Astrocyte of the cerebellum (primary cell): ENCODE measurements around the gene ZNF653.
A peak's percentile ranks its signal among the peaks of the same experiment; 100 is the strongest.

Source experiments
- DNase-seq: peaks from one replicate; pipeline ENCODE4 v3.0.0-alpha.2; 2011; ENCODE audit warnings: low read depth
- H3K4me3 ChIP-seq: 2 replicates; pipeline ENCODE4 v1.5.1; 2011; ENCODE audit warnings: mild to moderate bottlenecking, low read depth, low read length, moderate library complexity
- in situ Hi-C: cut with HindIII; loops from 2 replicates; pipeline ENCODE4 v1.10.0; 2017; ENCODE audit warnings: low sequenced_read_pairs
- TF ChIP-seq, protein P1 (sequence below): IDR thresholded peaks from 2 replicates; pipeline ENCODE4 v1.5.1; 2012; ENCODE audit warnings: low read length, low read depth, moderate library complexity, mild to moderate bottlenecking; ENCODE audit errors: missing control alignments

ZNF653 gene

DNA sequence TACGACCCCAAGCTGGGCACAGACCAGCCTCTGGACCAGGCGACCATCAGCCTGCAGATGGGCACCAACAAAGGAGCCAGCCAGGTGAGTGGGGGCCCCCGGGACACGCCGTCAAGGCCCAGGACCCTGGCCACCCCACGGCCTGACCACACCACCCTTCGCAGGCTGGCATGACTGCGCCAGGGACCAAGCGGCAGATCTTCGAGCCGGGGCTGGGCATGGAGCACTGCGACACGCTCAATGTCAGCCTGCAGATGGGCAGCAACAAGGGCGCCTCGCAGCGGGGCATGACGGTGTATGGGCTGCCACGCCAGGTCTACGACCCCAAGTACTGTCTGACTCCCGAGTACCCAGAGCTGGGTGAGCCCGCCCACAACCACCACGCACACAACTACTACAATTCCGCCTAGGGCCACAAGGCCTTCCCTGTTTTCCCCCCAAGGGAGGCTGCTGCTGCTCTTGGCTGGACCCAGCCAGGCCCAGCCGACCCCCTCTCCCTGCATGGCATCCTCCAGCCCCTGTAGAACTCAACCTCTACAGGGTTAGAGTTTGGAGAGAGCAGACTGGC lies 43.8 kb upstream of the ZNF653 start:
- DNase-seq, result no peak
- in situ Hi-C loops, result no loop called here
- no peak overlapping the region for H3K4me3 ChIP-seq
- TF ChIP-seq, protein P1, sequence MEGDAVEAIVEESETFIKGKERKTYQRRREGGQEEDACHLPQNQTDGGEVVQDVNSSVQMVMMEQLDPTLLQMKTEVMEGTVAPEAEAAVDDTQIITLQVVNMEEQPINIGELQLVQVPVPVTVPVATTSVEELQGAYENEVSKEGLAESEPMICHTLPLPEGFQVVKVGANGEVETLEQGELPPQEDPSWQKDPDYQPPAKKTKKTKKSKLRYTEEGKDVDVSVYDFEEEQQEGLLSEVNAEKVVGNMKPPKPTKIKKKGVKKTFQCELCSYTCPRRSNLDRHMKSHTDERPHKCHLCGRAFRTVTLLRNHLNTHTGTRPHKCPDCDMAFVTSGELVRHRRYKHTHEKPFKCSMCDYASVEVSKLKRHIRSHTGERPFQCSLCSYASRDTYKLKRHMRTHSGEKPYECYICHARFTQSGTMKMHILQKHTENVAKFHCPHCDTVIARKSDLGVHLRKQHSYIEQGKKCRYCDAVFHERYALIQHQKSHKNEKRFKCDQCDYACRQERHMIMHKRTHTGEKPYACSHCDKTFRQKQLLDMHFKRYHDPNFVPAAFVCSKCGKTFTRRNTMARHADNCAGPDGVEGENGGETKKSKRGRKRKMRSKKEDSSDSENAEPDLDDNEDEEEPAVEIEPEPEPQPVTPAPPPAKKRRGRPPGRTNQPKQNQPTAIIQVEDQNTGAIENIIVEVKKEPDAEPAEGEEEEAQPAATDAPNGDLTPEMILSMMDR, result no peak

DNA sequence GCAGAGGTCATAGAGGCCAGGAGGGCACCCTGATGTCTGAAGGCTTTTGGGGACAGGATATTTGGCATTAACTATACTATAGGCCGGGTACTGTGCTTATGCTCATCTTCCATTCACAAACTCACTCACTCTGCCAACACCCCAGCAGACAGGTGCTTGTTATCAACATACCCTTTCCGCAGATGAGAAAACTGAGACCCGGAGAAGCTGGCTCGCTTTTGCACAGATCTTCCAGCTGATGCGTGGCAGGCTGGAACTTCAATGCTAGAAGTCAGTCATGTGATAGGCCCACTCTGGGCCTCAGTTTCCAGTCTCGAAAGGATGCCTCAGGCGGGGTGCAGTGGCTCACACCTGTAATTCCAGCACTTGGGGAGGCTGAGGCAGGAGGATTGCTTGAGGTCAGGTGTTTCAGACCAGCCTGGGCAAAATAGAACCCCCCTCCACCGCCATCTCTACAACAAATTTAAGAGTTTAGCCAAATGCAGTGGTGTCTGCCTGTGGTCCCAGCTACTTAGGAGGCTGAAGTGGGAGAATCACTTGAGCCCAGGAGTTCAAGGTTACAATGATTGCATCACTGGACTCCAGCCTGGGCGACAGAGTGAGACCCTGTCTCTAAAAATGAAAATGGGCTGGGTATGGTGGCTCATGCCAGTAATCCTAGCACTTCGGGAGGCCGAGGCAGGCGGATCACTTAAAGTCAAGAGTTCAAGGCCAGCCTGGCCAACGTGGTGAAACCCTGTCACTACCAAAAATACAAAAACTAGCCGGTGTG lies 42.5 kb upstream of the ZNF653 start:
- DNase-seq, result no peak
- H3K4me3 ChIP-seq, result no peak overlapping the region
- in situ Hi-C loops, result no loop called here
- TF ChIP-seq, protein P1, result no peak

DNA sequence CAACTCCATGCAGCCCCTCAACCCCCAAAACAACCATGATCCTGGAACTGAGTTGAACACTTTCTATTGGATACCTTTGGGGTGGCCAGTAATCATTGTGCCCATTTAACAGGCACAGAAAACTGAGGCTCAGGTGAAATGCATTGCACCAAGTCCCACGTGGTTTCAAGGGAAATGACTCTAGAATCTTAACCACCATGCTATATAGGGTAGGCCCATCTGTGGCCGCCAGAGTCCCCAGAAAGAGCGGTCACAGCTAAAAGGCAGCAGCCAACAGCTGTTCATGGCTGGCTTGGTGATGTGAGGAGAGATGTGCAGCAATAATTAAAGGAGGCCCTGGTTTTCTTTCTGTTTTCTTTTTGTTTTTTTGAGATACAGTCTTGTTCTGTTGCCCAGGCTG lies 35.6 kb upstream of the ZNF653 start:
- H3K4me3 ChIP-seq, result no peak overlapping the region
- TF ChIP-seq, protein P1, result no peak
- no peak for DNase-seq
- in situ Hi-C loops, result no loop called here

DNA sequence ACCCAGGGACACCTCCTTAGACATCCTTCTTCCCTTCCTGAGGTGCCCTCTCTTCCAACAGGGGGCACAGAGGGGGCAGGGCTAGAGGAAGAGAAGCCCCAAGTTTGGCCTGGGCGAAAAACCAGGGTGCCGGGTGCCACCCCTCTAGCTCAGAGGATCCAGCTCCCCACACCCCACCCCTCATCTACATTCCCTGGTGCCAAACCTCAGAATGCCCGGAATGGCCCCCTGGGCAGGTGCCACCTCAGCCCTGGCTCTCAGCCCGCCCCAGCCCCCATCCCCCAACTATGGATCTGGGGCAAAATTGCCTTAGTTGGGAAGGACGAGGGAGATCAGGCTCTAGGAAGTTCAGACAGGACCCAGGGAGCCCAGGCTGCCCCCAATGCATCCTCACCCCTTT lies 35.0 kb upstream of the ZNF653 start:
- in situ Hi-C loops, result no loop called here
- no peak for DNase-seq
- no peak overlapping the region for H3K4me3 ChIP-seq
- TF ChIP-seq, protein P1, result no peak

DNA sequence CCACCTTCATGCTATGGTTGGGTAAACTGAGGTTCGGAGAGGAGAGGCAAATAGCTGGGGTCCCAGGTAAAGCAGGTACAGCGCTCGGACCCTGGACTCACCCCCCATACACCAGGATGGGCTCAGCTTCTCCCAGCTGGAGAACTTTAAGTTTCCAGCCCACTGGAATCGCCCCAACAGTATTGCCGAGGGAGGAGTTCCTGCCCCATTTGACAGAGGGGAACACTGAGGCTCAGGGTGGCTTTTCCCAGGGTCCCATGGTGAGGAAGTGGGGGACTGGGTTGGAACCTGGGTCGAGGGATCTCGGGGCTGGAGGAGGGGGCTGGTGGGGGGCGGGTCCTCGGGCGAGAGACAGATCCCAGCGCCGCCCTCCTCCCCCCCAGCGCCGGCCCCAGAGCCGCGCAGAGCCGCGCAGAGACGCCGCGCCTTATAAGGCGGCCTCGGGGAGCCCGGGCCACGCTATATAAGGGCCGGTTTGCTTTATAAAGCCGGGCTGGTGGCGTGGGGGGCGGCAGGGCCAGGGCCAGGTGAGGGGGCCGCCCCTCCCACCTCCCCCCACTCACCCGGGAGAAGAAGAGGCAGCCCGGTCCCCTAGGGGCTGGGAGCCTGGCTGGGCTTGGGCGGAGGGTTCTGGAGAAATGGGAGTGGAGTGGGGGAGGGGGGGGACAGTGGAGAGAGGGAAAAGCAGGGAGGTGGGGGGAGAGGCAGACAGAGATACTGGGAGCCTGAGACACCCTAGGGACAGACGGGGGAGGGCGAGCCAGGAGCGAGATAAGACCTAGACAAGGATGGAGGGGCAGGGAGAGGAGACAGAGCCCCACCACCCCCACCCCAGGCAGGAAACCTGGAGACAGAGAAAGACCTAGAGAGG lies 34.1 kb upstream of the ZNF653 start:
- TF ChIP-seq, protein P1, result no peak
- no peak for DNase-seq
- in situ Hi-C loops, result no loop called here
- H3K4me3 ChIP-seq, result peak overlapping the region; percentile 21

DNA sequence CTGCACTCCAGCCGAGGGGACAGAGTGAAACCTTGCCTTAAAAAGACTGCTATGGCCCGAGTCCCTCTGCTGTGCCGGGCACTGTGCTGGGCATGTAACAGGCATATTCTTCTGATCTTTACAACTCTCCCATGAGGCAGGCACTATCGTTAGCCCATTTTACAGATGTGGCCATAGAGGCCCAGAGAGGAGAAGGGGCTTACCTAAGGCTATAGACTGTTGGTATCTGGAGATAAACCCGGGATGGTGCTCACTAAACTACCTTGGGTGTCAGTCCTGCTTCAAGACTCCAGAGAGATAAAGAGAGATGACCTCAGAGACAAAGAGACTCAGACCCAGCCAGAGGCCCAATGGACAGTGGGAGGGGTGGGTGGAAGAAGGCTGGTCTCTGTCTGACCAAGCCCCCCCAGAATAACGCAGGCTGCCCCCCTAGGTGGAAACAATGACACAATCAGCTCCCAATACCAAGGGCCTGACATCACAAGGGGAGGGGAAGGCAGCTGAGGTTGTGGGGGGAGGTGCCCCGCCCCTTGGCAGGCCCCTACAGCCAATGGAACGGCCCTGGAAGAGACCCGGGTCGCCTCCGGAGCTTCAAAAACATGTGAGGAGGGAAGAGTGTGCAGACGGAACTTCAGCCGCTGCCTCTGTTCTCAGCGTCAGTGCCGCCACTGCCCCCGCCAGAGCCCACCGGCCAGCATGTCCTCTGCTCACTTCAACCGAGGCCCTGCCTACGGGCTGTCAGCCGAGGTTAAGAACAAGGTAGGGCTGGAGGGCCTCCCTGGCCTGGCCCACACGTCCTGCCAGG lies 32.8 kb upstream of the ZNF653 start, which contains the start of gene CNN1:
TSS of gene CNN1 (plus strand) at position 620 of the 805 bp plus-strand sequence. CDS start at position 697, 77 bp downstream.
- H3K4me3 ChIP-seq, result peak within 1 kb of the TSS; percentile 21
- in situ Hi-C loops, result no loop called here
- TF ChIP-seq, protein P1, result no peak
- DNase-seq, result peak; percentile 15
